HEK293 (cell line): ENCODE results near the gene FERMT2.

ENCODE experiments used
- CTCF ChIA-PET: fragments of 350-600 bp; formaldehyde crosslinking; extraction: SDS; loops from one replicate; lab custom pipeline; 2021; ENCODE audit warnings: antibody characterized with exemption; lab: Yijun Ruan, JAX
- POLR2A ChIA-PET: fragments of 300-600 bp; formaldehyde crosslinking; extraction: SDS; loops from one replicate; lab custom pipeline; 2020; ENCODE audit warnings: antibody characterized with exemption, inconsistent platforms; lab: Yijun Ruan, JAX
- H3K27ac ChIP-seq: fragments of 200-500 bp; sonication (Bioruptor generic); 2 replicates; pipeline ENCODE4 v1.5.1; 2014; ENCODE audit warnings: low read depth, low read length, control low read depth, inconsistent platforms; ENCODE audit errors: extremely low read depth
- H3K36me3 ChIP-seq, 2 experiments: fragments of 200-500 bp in 1 of 2; sonication (Bioruptor generic) in 1 of 2; 1 replicate in 1 of 2; 2 replicates in 1 of 2; pipeline ENCODE4 v1.5.1; 2014 to 2017; ENCODE audit warnings: inconsistent platforms in 2 of 2, low read length in 2 of 2; ENCODE audit not compliant: control insufficient read depth in 2 of 2, insufficient read depth in 1 of 2
- H3K4me1 ChIP-seq: fragments of 200-500 bp; sonication (Bioruptor generic); 2 replicates; pipeline ENCODE4 v1.5.1; 2014; ENCODE audit warnings: mild to moderate bottlenecking, low read length, inconsistent platforms; ENCODE audit not compliant: control insufficient read depth, insufficient read depth
- H3K4me3 ChIP-seq: 2 replicates; pipeline ENCODE4 v1.5.1; 2011; ENCODE audit warnings: low read depth, mild to moderate bottlenecking, control low read depth, low read length, moderate library complexity
- H3K9me3 ChIP-seq: fragments of 200-500 bp; sonication (Bioruptor generic); 2 replicates; pipeline ENCODE4 v1.5.1; 2014; ENCODE audit warnings: low read depth, low read length, inconsistent platforms; ENCODE audit not compliant: control insufficient read depth, insufficient read depth
- INSM2 ChIP-seq: fragments of 450-650 bp; formaldehyde crosslinking; IDR thresholded peaks from 2 replicates; pipeline ENCODE4 v1.5.1; 2016; ENCODE audit warnings: missing biosample characterization, missing genetic modification characterization
- OVOL3 ChIP-seq: fragments of 450-650 bp; formaldehyde crosslinking; IDR thresholded peaks from 2 replicates; pipeline ENCODE4 v1.5.1; 2016; ENCODE audit warnings: missing biosample characterization, missing genetic modification characterization
- SETDB1 ChIP-seq: IDR thresholded peaks from one replicate; pipeline ENCODE4 v1.6.1; 2017; ENCODE audit warnings: mild to moderate bottlenecking, low read length, moderate library complexity, mixed read lengths; ENCODE audit not compliant: insufficient read length
- ZBTB11 ChIP-seq: fragments of 450-650 bp; formaldehyde crosslinking; conservative IDR thresholded peaks from 2 replicates; pipeline ENCODE4 v1.5.1; 2016; ENCODE audit warnings: low read depth, missing biosample characterization, missing genetic modification characterization
- ZFHX2 ChIP-seq: fragments of 450-650 bp; formaldehyde crosslinking; conservative IDR thresholded peaks from 2 replicates; pipeline ENCODE4 v1.5.1; 2016; ENCODE audit warnings: missing biosample characterization, missing genetic modification characterization
- ZFP69B ChIP-seq: fragments of 450-650 bp; formaldehyde crosslinking; IDR thresholded peaks from 2 replicates; pipeline ENCODE4 v1.5.1; 2016; ENCODE audit warnings: missing biosample characterization, missing genetic modification characterization
- ZNF146 ChIP-seq: fragments of 450-650 bp; formaldehyde crosslinking; IDR thresholded peaks from 2 replicates; pipeline ENCODE4 v1.5.1; 2016; ENCODE audit warnings: missing biosample characterization, missing genetic modification characterization
- ZNF248 ChIP-seq: fragments of 450-650 bp; formaldehyde crosslinking; IDR thresholded peaks from 2 replicates; pipeline ENCODE4 v1.5.1; 2017; ENCODE audit warnings: missing biosample characterization, missing genetic modification characterization
- ZNF311 ChIP-seq: fragments of 450-650 bp; formaldehyde crosslinking; IDR thresholded peaks from 2 replicates; pipeline ENCODE4 v1.5.1; 2017; ENCODE audit warnings: missing biosample characterization, missing genetic modification characterization, borderline replicate concordance
- ZNF37A ChIP-seq: fragments of 450-650 bp; IDR thresholded peaks from 2 replicates; pipeline ENCODE4 v1.5.1; 2018; ENCODE audit warnings: missing biosample characterization, missing genetic modification characterization
- ZNF518A ChIP-seq: fragments of 450-650 bp; formaldehyde crosslinking; conservative IDR thresholded peaks from 2 replicates; pipeline ENCODE4 v1.5.1; 2016; ENCODE audit warnings: low read depth, missing biosample characterization, missing genetic modification characterization
- ZNF610 ChIP-seq: fragments of 450-650 bp; formaldehyde crosslinking; IDR thresholded peaks from 2 replicates; pipeline ENCODE4 v1.5.1; 2016; ENCODE audit warnings: missing biosample characterization, missing genetic modification characterization, borderline replicate concordance
- ZNF623 ChIP-seq: fragments of 450-650 bp; formaldehyde crosslinking; IDR thresholded peaks from 2 replicates; pipeline ENCODE4 v1.5.1; 2016; ENCODE audit warnings: missing biosample characterization, missing genetic modification characterization
- ZNF768 ChIP-seq: fragments of 450-650 bp; formaldehyde crosslinking; IDR thresholded peaks from 2 replicates; pipeline ENCODE4 v1.5.1; 2018; ENCODE audit warnings: missing biosample characterization, mild to moderate bottlenecking, missing genetic modification characterization
- ZSCAN30 ChIP-seq: fragments of 450-650 bp; IDR thresholded peaks from 2 replicates; pipeline ENCODE4 v1.5.1; 2018; ENCODE audit warnings: missing biosample characterization, mild to moderate bottlenecking, missing genetic modification characterization, moderate library complexity
- ZSCAN4 ChIP-seq: fragments of 450-650 bp; formaldehyde crosslinking; IDR thresholded peaks from 2 replicates; pipeline ENCODE4 v1.5.1; 2017; ENCODE audit warnings: missing biosample characterization, missing genetic modification characterization

FERMT2 gene

GRCh38 chr14:52875707-52876106 is 75.1 kb downstream of the FERMT2 start:
- Histone ChIP-seq H3K9me3 (no peaks in the 10 kb centered on the region), H3K4me3 (no peak overlapping the region), H3K27ac (no peak overlapping the region)
- CTCF ChIA-PET, result no interaction called here
- POLR2A ChIA-PET, result no interaction called here
- no peak for TF ChIP-seq ZSCAN30 (tag by site-specific recombination)
- TF ChIP-seq ZFHX2 (tag by site-specific recombination), result peak; percentile 40
- TF ChIP-seq, all 188 proteins: peak for 1
- H3K4me1 ChIP-seq, result no peaks in the 10 kb centered on the region
- peaks cover 65 to 74% of the 10 kb centered on the region in 2 experiments for H3K36me3 ChIP-seq

- POLR2A ChIA-PET, result no interaction called here
- Histone ChIP-seq H3K27ac (no peak overlapping the region), H3K4me3 (no peak overlapping the region), H3K4me1 (no peaks in the 10 kb centered on the region), H3K9me3 (no peaks in the 10 kb centered on the region)
- CTCF ChIA-PET, result no interaction called here
- TF ChIP-seq ZNF610 (tag by site-specific recombination), result no peak
- no peak for TF ChIP-seq ZSCAN4
- no peak for TF ChIP-seq SETDB1
- no peak for TF ChIP-seq ZNF146
- no peak for TF ChIP-seq ZNF37A (tag by site-specific recombination)
- TF ChIP-seq, all 188 proteins: peak for 0
- H3K36me3 ChIP-seq, result peaks cover 57 to 74% of the 10 kb centered on the region in 2 experiments
These were observed 76.5 kb downstream of the FERMT2 start for GRCh38 chr14:52874389-52874788.

GRCh38 chr14:52873694-52874093 is 77.2 kb downstream of the FERMT2 start:
- CTCF ChIA-PET, result no interaction called here
- Histone ChIP-seq H3K4me3 (no peak overlapping the region), H3K4me1 (no peaks in the 10 kb centered on the region), H3K36me3 (peaks cover 54 to 80% of the 10 kb centered on the region in 2 experiments), H3K9me3 (no peaks in the 10 kb centered on the region)
- TF ChIP-seq ZNF623 (tag by site-specific recombination), result no peak
- TF ChIP-seq ZNF518A, result no peak
- no peak for TF ChIP-seq ZBTB11
- no peak for TF ChIP-seq ZNF248 (tag by site-specific recombination)
- TF ChIP-seq OVOL3 (tag by site-specific recombination), result no peak
- TF ChIP-seq INSM2, result no peak
- no peak for TF ChIP-seq ZNF768 (tag by site-specific recombination)
- no peak for TF ChIP-seq ZNF610 (tag by site-specific recombination)
- no peak for TF ChIP-seq ZFP69B
- no peak for TF ChIP-seq ZNF311 (tag by site-specific recombination)
- TF ChIP-seq, all 188 proteins: peak for 0
- H3K27ac ChIP-seq, result no peak overlapping the region
- POLR2A ChIA-PET, result no interaction called here
